Measurements from ENCODE around the gene CCDC57. TPM values are rescaled to one million over a fixed set of nuclear protein-coding genes. Genes with fewer than 3 reads are reported as not detected.

CCDC57 gene
- total RNA-seq, 2 donors from 2014 or later, result 76.9 to 78.8 TPM

DNA sequence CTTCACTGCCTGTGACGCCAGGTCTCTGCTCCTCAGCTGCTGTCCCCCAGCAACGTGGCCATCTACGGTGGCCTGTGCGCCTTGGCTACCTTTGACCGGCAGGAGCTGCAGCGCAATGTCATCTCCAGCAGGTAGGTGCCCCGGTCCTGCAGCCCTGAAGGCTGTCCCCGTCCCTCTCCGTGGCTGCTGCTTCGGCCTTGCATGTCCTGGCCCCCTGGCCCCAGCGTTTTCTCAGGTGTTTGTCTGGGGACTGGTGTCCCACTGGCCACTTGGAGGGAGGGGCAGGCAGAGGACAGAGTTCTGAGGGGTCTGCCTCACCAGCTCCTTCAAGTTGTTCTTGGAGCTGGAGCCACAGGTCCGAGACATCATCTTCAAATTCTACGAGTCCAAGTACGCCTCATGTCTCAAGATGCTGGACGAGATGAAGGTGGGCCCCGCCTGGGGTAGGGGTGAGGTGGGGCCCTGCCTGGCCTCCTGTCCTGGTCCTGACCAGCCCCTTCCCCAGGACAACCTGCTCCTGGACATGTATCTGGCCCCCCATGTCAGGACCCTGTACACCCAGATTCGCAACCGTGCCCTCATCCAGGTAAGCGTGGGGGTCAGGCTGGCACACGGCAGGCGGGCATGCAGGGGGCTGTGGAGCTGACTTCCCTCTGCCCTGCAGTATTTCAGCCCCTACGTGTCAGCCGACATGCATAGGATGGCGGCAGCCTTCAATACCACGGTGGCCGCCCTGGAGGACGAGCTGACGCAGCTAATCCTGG, 156.5 kb downstream of the CCDC57 start:
- no peaks in the 10 kb centered on the region for H3K27me3 Mint-ChIP-seq (ENCODE audit: low read depth)
- peaks cover 0 to 4% of the 10 kb centered on the region in 2 donors for H3K36me3 Mint-ChIP-seq (ENCODE audit: insufficient read depth in 2 of 2)
- no peak overlapping the region for H3K4me3 Mint-ChIP-seq
- no peak overlapping the region for H3K27ac Mint-ChIP-seq
- H3K4me1 Mint-ChIP-seq (ENCODE audit: low read depth), result peaks cover 12% of the 10 kb centered on the region
- ATAC-seq (replicated peaks in 1 of 2) (no peak), DNase-seq (no peak)
- H3K9me3 Mint-ChIP-seq, result no peaks in the 10 kb centered on the region

DNA sequence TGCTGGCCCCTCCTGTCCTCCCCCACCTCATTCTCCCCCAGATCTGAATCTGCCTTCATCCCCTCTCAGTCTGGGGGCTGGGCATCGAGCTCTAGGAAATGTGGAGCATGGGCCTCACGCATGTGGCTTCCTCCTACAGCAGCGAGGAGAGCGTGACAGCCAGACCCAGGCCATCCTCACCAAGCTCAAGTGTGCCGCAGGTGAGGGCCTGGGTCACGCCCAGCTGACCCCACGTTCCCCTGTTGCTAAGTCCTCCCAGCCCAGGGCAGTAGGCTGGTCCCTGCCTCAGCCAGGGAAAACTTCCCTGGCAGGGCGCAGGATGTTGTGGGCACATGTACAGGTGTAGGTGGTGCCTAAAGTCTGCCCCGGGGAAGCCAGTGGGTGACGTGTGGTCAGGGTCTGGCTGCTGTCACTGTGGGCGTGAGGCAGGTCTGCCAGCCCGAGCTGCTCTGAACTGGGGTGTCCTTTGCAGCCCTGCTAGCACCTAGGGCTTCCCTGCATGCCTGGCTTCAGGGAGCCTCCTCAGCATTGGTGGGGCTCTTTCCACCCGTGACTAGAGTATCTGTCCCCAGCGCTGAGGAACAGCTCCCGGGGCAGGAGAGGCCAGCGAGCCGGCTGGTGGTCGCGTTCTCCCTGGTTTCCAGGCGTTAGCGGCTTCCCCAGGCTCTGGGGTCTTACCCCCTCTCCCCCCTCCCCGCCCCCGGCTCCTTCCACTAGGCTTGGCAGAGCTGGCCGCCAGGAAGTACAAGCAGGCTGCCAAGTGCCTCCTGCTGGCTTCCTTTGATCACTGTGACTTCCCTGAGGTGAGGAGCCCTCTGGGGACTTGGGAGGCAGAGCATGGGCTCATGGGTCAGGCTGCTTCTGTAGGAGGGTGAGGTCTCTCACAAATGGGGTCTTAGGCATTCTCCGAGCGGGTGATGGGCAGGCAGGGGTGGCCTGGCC, 157.3 kb downstream of the CCDC57 start:
- Mint-ChIP-seq H3K9me3 (no peaks in the 10 kb centered on the region), H3K4me3 (peak overlapping the region in 1 of 2 donors; percentile 17), H3K4me1 (ENCODE audit: low read depth) (peaks cover 19% of the 10 kb centered on the region), H3K27ac (no peak overlapping the region), H3K36me3 (ENCODE audit: insufficient read depth in 2 of 2) (peaks cover 0 to 2% of the 10 kb centered on the region in 2 donors), H3K27me3 (ENCODE audit: low read depth) (no peaks in the 10 kb centered on the region)
- no peak for DNase-seq
- no peak for ATAC-seq (replicated peaks in 1 of 2)

DNA sequence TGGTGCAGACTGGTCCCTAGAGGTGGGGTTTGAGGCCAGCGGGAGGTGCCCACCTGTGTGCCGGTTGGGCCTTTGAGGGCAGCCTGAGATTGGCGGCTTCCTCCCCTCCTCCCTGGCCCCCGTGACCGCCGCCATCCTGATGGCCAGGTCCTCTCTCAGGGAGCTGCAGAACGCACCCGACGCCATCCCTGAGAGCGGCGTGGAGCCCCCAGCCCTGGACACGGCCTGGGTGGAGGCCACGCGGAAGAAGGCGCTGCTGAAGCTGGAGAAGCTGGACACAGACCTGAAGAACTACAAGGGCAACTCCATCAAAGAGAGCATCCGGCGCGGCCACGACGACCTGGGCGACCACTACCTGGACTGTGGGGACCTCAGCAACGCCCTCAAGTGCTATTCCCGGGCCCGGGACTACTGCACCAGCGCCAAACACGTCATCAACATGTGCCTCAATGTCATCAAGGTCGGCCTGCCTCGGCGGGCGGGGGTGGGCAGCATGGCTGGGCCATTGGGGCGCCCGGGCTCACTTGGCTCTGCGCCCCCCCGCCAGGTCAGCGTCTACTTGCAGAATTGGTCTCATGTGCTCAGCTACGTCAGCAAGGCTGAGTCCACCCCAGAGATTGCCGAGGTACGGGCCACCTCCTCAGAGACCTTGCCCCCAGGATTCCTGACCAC, 158.2 kb downstream of the CCDC57 start:
- Mint-ChIP-seq H3K4me3 (peak overlapping the region in 1 of 2 donors; percentile 17), H3K36me3 (ENCODE audit: insufficient read depth in 2 of 2) (no peaks in the 10 kb centered on the region), H3K9me3 (no peaks in the 10 kb centered on the region), H3K4me1 (ENCODE audit: low read depth) (peaks cover 20% of the 10 kb centered on the region), H3K27me3 (ENCODE audit: low read depth) (no peaks in the 10 kb centered on the region), H3K27ac (no peak overlapping the region)
- DNase-seq, result no peak
- ATAC-seq (replicated peaks in 1 of 2), result no peak

DNA sequence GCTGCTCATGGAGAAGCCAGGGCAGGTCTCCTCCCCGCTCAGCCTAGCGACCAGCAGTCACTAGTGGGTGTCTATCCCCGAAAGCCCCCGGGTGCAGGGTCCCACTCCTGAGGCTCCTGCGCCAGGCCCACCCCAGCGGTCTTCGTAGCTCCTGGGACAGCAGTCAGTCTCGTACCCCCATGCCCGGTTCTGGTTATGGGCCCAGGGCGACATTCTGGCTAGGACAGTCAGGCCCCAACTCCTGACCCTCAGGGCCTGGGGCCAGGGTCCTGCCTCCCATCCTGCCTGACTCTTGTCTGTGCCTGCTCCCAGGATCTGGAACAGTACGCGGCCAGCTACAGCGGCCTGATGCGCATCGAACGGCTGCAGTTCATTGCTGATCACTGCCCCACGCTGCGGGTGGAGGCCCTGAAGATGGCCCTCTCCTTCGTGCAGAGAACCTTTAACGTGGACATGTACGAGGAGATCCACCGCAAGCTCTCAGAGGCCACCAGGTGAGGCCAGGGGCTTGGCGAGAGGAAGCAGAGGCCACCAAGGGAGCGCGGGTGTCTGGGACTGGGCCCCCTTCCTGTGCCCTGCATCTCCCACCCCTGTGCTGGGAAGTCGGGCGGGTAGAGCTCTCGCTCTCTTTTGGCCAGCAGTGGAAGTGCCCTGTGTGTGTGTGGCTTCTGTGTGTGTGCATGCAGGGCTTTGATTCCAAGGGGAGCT, 158.9 kb downstream of the CCDC57 start:
- Mint-ChIP-seq H3K27ac (no peak overlapping the region), H3K27me3 (ENCODE audit: low read depth) (no peaks in the 10 kb centered on the region), H3K4me3 (peak overlapping the region; percentile 84 to 88), H3K4me1 (ENCODE audit: low read depth) (peaks cover 20% of the 10 kb centered on the region), H3K9me3 (no peaks in the 10 kb centered on the region), H3K36me3 (ENCODE audit: insufficient read depth in 2 of 2) (no peaks in the 10 kb centered on the region)
- DNase-seq (no peak), ATAC-seq (replicated peaks in 1 of 2) (no peak)

DNA sequence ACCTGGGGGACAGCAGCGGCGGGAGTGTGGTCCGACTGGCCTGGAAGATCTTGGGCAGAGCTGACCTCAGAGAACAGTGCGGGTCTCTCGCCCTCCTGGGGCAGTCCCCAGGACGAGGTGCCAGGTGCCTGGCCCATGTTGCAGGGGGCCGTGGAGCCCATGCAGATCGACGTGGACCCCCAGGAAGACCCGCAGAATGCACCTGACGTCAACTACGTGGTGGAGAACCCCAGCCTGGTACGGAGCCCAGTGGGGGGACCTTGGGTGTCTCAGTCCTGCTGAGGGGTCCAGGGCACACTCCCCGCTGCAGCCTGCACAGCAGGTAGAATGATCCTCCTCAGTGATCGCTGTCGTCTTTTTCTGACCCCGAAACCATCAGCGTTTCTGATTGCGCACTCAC, 159.5 kb downstream of the CCDC57 start:
- no peaks in the 10 kb centered on the region for H3K9me3 Mint-ChIP-seq
- peak overlapping the region; percentile 84 to 88 for H3K4me3 Mint-ChIP-seq
- no peaks in the 10 kb centered on the region for H3K27me3 Mint-ChIP-seq (ENCODE audit: low read depth)
- H3K4me1 Mint-ChIP-seq (ENCODE audit: low read depth), result peaks cover 20% of the 10 kb centered on the region
- no peak for DNase-seq
- no peak overlapping the region for H3K27ac Mint-ChIP-seq
- no peaks in the 10 kb centered on the region for H3K36me3 Mint-ChIP-seq (ENCODE audit: insufficient read depth in 2 of 2)
- ATAC-seq (replicated peaks in 1 of 2), result no peak

DNA sequence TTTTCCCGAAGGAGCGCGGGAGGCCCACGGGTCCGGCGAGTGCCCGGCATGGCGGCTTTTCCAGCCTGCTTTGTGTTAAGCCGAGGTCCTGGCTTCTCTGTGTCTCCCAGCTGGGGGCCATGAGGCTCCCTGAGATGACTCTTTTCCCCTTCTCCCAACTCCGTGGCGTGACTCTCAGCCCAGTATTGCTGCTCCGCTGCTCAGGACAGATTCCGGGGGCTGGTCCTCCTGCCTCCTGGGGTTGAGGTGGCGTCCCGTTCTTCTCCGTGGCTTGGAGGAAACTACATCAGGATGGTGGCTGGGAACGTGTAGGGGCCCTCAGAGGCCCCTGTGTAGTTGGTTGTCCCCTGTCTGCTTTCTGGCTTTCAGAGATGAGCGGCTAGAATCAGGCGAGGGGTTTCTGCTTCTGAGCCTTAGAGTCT, 160.0 kb downstream of the CCDC57 start:
- no peak overlapping the region for H3K27ac Mint-ChIP-seq
- no peaks in the 10 kb centered on the region for H3K36me3 Mint-ChIP-seq (ENCODE audit: insufficient read depth in 2 of 2)
- H3K4me3 Mint-ChIP-seq, result peak overlapping the region; percentile 84 to 88
- no peak for DNase-seq
- no peaks in the 10 kb centered on the region for H3K9me3 Mint-ChIP-seq
- peaks cover 20% of the 10 kb centered on the region for H3K4me1 Mint-ChIP-seq (ENCODE audit: low read depth)
- no peak for ATAC-seq (replicated peaks in 1 of 2)
- H3K27me3 Mint-ChIP-seq (ENCODE audit: low read depth), result no peaks in the 10 kb centered on the region

DNA sequence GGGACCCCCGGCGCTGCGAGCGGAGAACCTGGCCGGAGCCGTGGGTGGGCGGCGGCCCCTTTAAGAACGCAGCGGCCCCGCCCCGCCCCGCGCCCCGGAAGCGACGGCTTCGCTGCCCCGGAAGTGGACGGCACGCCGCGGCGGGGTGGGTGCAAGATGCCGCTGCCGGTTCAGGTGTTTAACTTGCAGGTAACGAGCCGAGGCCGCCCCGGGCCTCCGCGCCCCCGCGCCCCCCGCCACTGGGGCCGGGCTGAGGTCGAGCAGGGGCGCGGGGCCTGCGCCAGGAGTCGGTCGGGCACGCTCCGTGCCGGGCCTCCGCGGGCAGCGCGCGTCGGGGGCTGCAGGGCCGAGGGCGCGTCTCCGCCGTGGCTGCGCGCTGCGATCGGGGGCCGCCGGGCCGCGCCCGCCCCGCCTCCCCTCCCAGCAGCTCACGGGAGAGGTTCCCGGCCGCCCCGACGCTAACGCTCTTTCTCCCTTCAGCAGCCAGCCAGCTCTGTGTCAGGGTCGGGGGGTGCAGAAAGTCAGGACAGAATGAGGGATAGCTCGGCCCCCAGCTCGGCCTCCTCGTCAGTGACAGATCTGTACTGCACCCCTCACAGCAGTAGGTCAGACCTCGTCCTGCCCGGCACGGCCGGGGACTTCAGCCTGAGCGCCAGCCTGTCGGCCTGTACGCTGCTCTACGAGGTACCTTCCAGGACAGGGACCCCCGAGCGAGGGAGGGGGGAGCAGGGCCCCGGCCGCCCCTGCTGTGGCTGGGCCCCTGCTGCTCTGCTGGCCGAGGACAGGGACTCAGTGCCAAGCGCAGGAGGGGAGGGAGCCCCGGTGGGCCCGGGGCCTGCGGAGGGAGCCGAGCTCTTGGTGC, 160.6 kb downstream of the CCDC57 start, which contains the start of the genes GPS1 and RFNG:
Gene GPS1 (plus strand): TSS at position 123 of the 862 bp plus-strand sequence. CDS start 34 bp downstream, at position 157.
Gene RFNG (minus strand): TSS at position 36 of the 862 bp plus-strand sequence. CDS start 45 bp downstream, outside the sequence.
- Mint-ChIP-seq H3K4me1 (ENCODE audit: low read depth) (peaks cover 20% of the 10 kb centered on the region), H3K36me3 (ENCODE audit: insufficient read depth in 2 of 2) (no peaks in the 10 kb centered on the region), H3K4me3 (peak within 1 kb of the TSS; percentile 92 to 95), H3K27ac (peak within 1 kb of the TSS; percentile 30), H3K9me3 (no peaks in the 10 kb centered on the region), H3K27me3 (ENCODE audit: low read depth) (no peaks in the 10 kb centered on the region)
- DNase-seq, result peak; percentile 87 to 89
- peak; percentile 91 for ATAC-seq (replicated peaks in 1 of 2)

Other genes with a start within 250 kb of the CCDC57 start
- 10 to 100 TPM; 32.0 to 34.2 TPM for gene ASPSCR1, start 235.2 kb downstream of the CCDC57 start, total RNA-seq
- gene CENPX, start 190.0 kb downstream of the CCDC57 start, total RNA-seq, result 10 to 100 TPM; 32.2 to 44.0 TPM
- 10 to 100 TPM; 11.8 to 15.4 TPM for gene LRRC45, start 189.5 kb downstream of the CCDC57 start, total RNA-seq
- 10 to 100 TPM in 1 of 2 donors, 1 to 10 TPM in 1; 8.5 to 13.1 TPM for gene RAC3, start 181.2 kb downstream of the CCDC57 start, total RNA-seq
- gene DCXR, start 175.1 kb downstream of the CCDC57 start, total RNA-seq, result 100 to 1,000 TPM; 114 to 125 TPM
- gene RFNG, start 161.0 kb downstream of the CCDC57 start, total RNA-seq, result 10 to 100 TPM; 31.0 to 42.2 TPM
- 10 to 100 TPM; 55.1 to 73.5 TPM for gene GPS1, start 160.9 kb downstream of the CCDC57 start, total RNA-seq
- gene DUS1L, start 147.0 kb downstream of the CCDC57 start, total RNA-seq, result 100 to 1,000 TPM; 109 to 121 TPM
- 10 to 100 TPM; 90.5 to 91.2 TPM for gene FASN, start 114.6 kb downstream of the CCDC57 start, total RNA-seq
- gene SLC16A3, start 16.2 kb upstream of the CCDC57 start, total RNA-seq, result 10 to 100 TPM; 42.8 to 74.5 TPM
- 100 to 1,000 TPM; 166 to 170 TPM for gene CSNK1D, start 60.9 kb upstream of the CCDC57 start, total RNA-seq
- 1,000 to 10,000 TPM in 1 of 2 donors, 100 to 1,000 TPM in 1; 845 to 1,007 TPM for gene CD7, start 104.8 kb upstream of the CCDC57 start, total RNA-seq
- 10 to 100 TPM in 1 of 2 donors, 1 to 10 TPM in 1; 3.3 to 12.6 TPM for gene SECTM1, start 120.9 kb upstream of the CCDC57 start, total RNA-seq
- gene TEX19, start 146.4 kb upstream of the CCDC57 start, total RNA-seq, result under 1 TPM in 1 of 2 donors, not detected in 1; 0.17 TPM
- gene UTS2R, start 158.9 kb upstream of the CCDC57 start, total RNA-seq, result under 1 TPM in 1 of 2 donors, not detected in 1; 0.46 TPM
- gene HEXD, start 205.5 kb upstream of the CCDC57 start, total RNA-seq, result 10 to 100 TPM; 26.4 to 26.7 TPM
- 10 to 100 TPM; 17.2 to 17.7 TPM for gene OGFOD3, start 205.7 kb upstream of the CCDC57 start, total RNA-seq
- 100 to 1,000 TPM; 256 to 300 TPM for gene CYBC1, start 237.9 kb upstream of the CCDC57 start, total RNA-seq
- gene NARF, start 245.9 kb upstream of the CCDC57 start, total RNA-seq, result 100 to 1,000 TPM in 1 of 2 donors, 10 to 100 TPM in 1; 90.4 to 120 TPM